ENCODE results near the gene DENND1C.

DNA sequence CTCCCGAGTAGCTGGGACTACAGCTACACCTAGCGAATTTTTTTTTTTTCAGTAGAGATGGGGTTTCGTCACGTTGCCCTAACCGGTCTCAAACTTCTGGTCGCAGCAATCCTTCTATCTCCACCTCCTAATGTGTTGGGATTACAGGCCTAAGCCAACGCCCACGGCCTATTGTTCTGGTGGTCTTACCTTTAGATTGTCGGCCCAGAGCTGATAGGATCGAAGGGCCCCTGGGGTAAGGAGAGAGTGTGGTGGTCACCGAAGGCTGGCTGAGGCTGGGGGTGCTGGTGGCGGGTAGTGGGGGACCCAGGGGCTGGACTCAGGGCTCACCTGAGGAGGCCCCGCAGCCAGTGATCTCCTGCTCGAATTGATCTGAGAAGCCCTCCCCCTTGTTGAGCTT is 10.5 kb downstream of the DENND1C start:
- TF ChIP-seq CTCF (conservative IDR thresholded peaks at IDR 0.05) = no peak
- TF ChIP-seq EZH2 (IDR thresholded peaks at IDR 0.05; ENCODE audit: low read depth) = no peak

All from PC-9 (cell line).